HEK293T (cell line): ENCODE results near the gene TMPRSS3.

Source experiments
- CTCF ChIA-PET: fragments of 350-600 bp; formaldehyde crosslinking; extraction: SDS; loops from one replicate; lab custom pipeline; 2021; ENCODE audit warnings: antibody characterized with exemption, inconsistent platforms; lab: Yijun Ruan, JAX
- POLR2A ChIA-PET: fragments of 350-600 bp; formaldehyde crosslinking; extraction: SDS; loops from one replicate; lab custom pipeline; 2020; ENCODE audit warnings: antibody characterized with exemption, inconsistent platforms; lab: Yijun Ruan, JAX
- DNase-seq: peaks from one replicate; pipeline ENCODE4 v3.0.0; 2012; ENCODE audit warnings: mixed read lengths; ENCODE audit errors: extremely low spot score
- ARNT ChIP-seq: fragments of 450-650 bp; IDR thresholded peaks from 2 replicates; pipeline ENCODE4 v1.6.1; 2017; ENCODE audit warnings: mild to moderate bottlenecking
- BHLHE40 ChIP-seq: fragments of 450-650 bp; IDR thresholded peaks from 2 replicates; pipeline ENCODE4 v1.6.1; 2016; ENCODE audit warnings: mild to moderate bottlenecking, moderate library complexity, borderline replicate concordance
- CTBP1 ChIP-seq: fragments of 450-650 bp; IDR thresholded peaks from 2 replicates; pipeline ENCODE4 v1.6.1; 2016; ENCODE audit warnings: borderline replicate concordance
- ELF4 ChIP-seq: fragments of 450-650 bp; IDR thresholded peaks from 2 replicates; pipeline ENCODE4 v1.6.1; 2017; ENCODE audit warnings: antibody characterized with exemption
- FOXA1 ChIP-seq: fragments of 450-650 bp; IDR thresholded peaks from 2 replicates; pipeline ENCODE4 v1.6.1; 2016; ENCODE audit warnings: mild to moderate bottlenecking
- FOXK2 ChIP-seq: fragments of 450-650 bp; IDR thresholded peaks from 2 replicates; pipeline ENCODE4 v1.6.1; 2016; ENCODE audit warnings: mild to moderate bottlenecking
- FOXM1 ChIP-seq: fragments of 450-650 bp; IDR thresholded peaks from 2 replicates; pipeline ENCODE4 v1.6.1; 2017; ENCODE audit warnings: mild to moderate bottlenecking, borderline replicate concordance
- HDGF ChIP-seq: fragments of 450-650 bp; IDR thresholded peaks from 2 replicates; pipeline ENCODE4 v1.6.1; 2017; ENCODE audit warnings: antibody characterized with exemption, borderline replicate concordance
- L3MBTL2 ChIP-seq: fragments of 450-650 bp; conservative IDR thresholded peaks from 2 replicates; pipeline ENCODE4 v1.6.1; 2016; ENCODE audit warnings: mild to moderate bottlenecking
- LEF1 ChIP-seq: fragments of 450-650 bp; IDR thresholded peaks from 2 replicates; pipeline ENCODE4 v1.6.1; 2017; ENCODE audit warnings: mild to moderate bottlenecking, borderline replicate concordance
- NFRKB ChIP-seq: fragments of 450-650 bp; IDR thresholded peaks from 2 replicates; pipeline ENCODE4 v1.6.1; 2016; ENCODE audit warnings: mild to moderate bottlenecking, moderate library complexity
- SP1 ChIP-seq: fragments of 450-650 bp; IDR thresholded peaks from 2 replicates; pipeline ENCODE4 v1.6.1; 2017
- SUZ12 ChIP-seq: fragments of 450-650 bp; IDR thresholded peaks from 2 replicates; pipeline ENCODE4 v1.6.1; 2016; ENCODE audit warnings: mild to moderate bottlenecking
- TARDBP ChIP-seq: fragments of 450-650 bp; IDR thresholded peaks from 2 replicates; pipeline ENCODE4 v1.6.1; 2016
- ZNF384 ChIP-seq: fragments of 450-650 bp; IDR thresholded peaks from 2 replicates; pipeline ENCODE4 v1.6.1; 2016
- TF ChIP-seq, protein P1 (sequence below): fragments of 450-650 bp; IDR thresholded peaks from 2 replicates; pipeline ENCODE4 v1.6.1; 2016

Gene TMPRSS3

GRCh38 chr21:42395905-42396651, at the start of gene TMPRSS3:
Gene TMPRSS3, minus strand, starts transcription at chr21:42396052. Its CDS starts 635 bp downstream, at chr21:42395417.
- TF ChIP-seq, protein P1, sequence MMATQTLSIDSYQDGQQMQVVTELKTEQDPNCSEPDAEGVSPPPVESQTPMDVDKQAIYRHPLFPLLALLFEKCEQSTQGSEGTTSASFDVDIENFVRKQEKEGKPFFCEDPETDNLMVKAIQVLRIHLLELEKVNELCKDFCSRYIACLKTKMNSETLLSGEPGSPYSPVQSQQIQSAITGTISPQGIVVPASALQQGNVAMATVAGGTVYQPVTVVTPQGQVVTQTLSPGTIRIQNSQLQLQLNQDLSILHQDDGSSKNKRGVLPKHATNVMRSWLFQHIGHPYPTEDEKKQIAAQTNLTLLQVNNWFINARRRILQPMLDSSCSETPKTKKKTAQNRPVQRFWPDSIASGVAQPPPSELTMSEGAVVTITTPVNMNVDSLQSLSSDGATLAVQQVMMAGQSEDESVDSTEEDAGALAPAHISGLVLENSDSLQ, result no peak
- TF ChIP-seq NFRKB, result no peak
- no peak for TF ChIP-seq HDGF
- no peak for TF ChIP-seq CTBP1
- TF ChIP-seq ARNT, result no peak
- TF ChIP-seq ZNF384, result no peak
- no peak for TF ChIP-seq FOXK2
- TF ChIP-seq SP1, result no peak
- no peak for TF ChIP-seq SUZ12
- TF ChIP-seq ELF4, result no peak
- no peak for TF ChIP-seq FOXA1
- CTCF ChIA-PET, result no interaction called here
- POLR2A ChIA-PET, result no interaction called here
- no peak for DNase-seq

DNA sequence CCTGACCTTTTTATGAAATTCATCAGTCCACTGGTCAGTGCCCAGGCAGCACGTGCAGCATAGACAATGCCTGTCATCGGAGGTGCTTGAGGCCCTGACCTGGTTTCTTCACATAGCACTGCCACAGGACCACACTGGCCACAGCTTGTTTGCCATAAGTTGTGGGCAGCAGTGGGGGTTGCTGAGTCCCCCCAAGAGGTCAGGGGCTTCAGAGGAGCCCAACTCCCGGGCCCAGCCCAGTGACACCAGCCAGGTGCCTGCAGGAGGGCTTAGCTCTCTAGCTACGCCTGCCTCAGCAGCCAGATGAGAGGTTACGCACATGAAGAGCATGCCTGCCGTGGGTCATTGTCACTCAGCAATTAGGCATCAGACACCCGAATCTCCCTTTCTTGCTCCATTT, 49.5 kb upstream of the TMPRSS3 start:
- ChIA-PET CTCF (no interaction called here), POLR2A (no interaction called here)
- no peak for DNase-seq
- TF ChIP-seq ELF4 (no peak), SP1 (no peak), L3MBTL2 (no peak), CTBP1 (no peak), FOXK2 (no peak), NFRKB (no peak), BHLHE40 (no peak), LEF1 (no peak), ZNF384 (no peak), HDGF (no peak), ARNT (no peak), FOXA1 (no peak), SUZ12 (no peak), FOXM1 (no peak), TARDBP (no peak)
- TF ChIP-seq, protein P1, result no peak

GRCh38 chr21:42444745-42445059, 48.9 kb upstream of the TMPRSS3 start:
- no peak for TF ChIP-seq ARNT
- no peak for TF ChIP-seq BHLHE40
- CTCF ChIA-PET, result interaction anchor here (1.1 kb wide), 1 partner anchor 106 kb away, joined by 3 read pairs; no protein-coding TSS in a partner anchor
- POLR2A ChIA-PET, result no interaction called here
- DNase-seq, result no peak

GRCh38 chr21:42443876-42444744, 48.3 kb upstream of the TMPRSS3 start:
- no peak for DNase-seq
- CTCF ChIA-PET, result interaction anchor here (1.1 kb wide), 1 partner anchor 106 kb away, joined by 3 read pairs; no protein-coding TSS in a partner anchor
- POLR2A ChIA-PET, result no interaction called here
- TF ChIP-seq BHLHE40, result no peak
- TF ChIP-seq ARNT, result no peak
- TF ChIP-seq FOXA1, result no peak
- no peak for TF ChIP-seq HDGF
- no peak for TF ChIP-seq LEF1
- TF ChIP-seq, protein P1, result no peak
- no peak for TF ChIP-seq NFRKB
- TF ChIP-seq SP1, result no peak
- TF ChIP-seq FOXK2, result no peak
- no peak for TF ChIP-seq SUZ12
- no peak for TF ChIP-seq CTBP1
- TF ChIP-seq FOXM1, result no peak
- no peak for TF ChIP-seq ELF4
- no peak for TF ChIP-seq ZNF384
- TF ChIP-seq L3MBTL2, result no peak
- no peak for TF ChIP-seq TARDBP

- DNase-seq, result no peak
- ChIA-PET CTCF (no interaction called here), POLR2A (no interaction called here)
- TF ChIP-seq ARNT (no peak), SUZ12 (no peak), CTBP1 (no peak), LEF1 (no peak), ZNF384 (no peak), TARDBP (no peak), FOXK2 (no peak), ELF4 (no peak), BHLHE40 (no peak), SP1 (no peak), FOXM1 (no peak)
Observed at GRCh38 chr21:42443181-42443785, 47.4 kb upstream of the TMPRSS3 start.

DNA sequence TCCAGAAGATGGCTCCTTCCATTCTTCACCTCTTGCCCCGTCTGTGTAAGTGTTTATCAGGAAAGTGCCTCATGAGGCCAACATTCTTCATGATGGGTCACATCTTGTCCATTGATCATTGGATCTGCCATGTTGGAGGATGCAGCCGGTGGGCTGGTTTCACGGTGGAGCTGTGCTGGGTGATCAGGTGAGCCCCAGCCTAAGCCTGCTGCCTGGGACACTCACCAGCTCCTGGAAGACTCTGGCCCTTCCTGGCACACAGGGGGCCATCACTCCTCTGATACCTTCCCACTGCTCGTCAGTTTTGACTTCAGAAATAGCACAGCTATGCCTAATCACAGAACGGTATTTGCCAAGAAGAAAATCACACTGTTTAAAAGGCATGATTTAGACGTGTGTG, 46.1 kb upstream of the TMPRSS3 start:
- POLR2A ChIA-PET, result no interaction called here
- CTCF ChIA-PET, result no interaction called here
- DNase-seq, result no peak
- TF ChIP-seq FOXA1 (no peak), FOXM1 (no peak), SP1 (no peak)
- TF ChIP-seq, protein P1, result no peak
